H1 (cell line): ENCODE results near the gene CUTC. TPM values are rescaled to one million over a fixed set of nuclear protein-coding genes. Genes with fewer than 3 reads are reported as not detected.

Source experiments
- CTCF ChIA-PET: fragments of 300-600 bp; sonication (Branson Sonifier 250); formaldehyde crosslinking; loops from one replicate; lab custom pipeline; 2021; ENCODE audit not compliant: partially characterized antibody; lab: Charles Lee
- POLR2A ChIA-PET: fragments of 300-600 bp; sonication (Branson Sonifier 250); formaldehyde crosslinking; loops from one replicate; lab custom pipeline; 2021; ENCODE audit warnings: inconsistent platforms; ENCODE audit not compliant: partially characterized antibody; lab: Charles Lee
- DNase-seq, 2 experiments: peaks; one replicate each; pipeline versions ENCODE4 v3.0.0 to v3.0.0-alpha.2; 2010 to 2022; ENCODE audit warnings: low spot score in 2 of 2, low read depth in 1 of 2, mixed read lengths in 1 of 2
- FAIRE-seq: peaks from 2 replicates; lab custom pipeline; 2011; peaks lifted over from hg19 to GRCh38; lab: Jason Lieb, UNC
- H2AFZ ChIP-seq: 2 replicates; pipeline ENCODE4 v1.8.1; 2012; ENCODE audit warnings: low read length, inconsistent platforms
- H2AK5ac ChIP-seq: 2 replicates; pipeline ENCODE4 v1.6.1; 2013; ENCODE audit warnings: low read depth, low read length
- H2BK120ac ChIP-seq: replicated peaks from 2 replicates; pipeline ENCODE3; 2013; ENCODE audit warnings: low read depth, low read length, inconsistent platforms
- H2BK12ac ChIP-seq: 2 replicates; pipeline ENCODE4 v1.6.1; 2013; ENCODE audit warnings: low read depth, low read length
- H2BK15ac ChIP-seq: 2 replicates; pipeline ENCODE4 v1.6.1; 2013; ENCODE audit warnings: low read length
- H2BK20ac ChIP-seq: 2 replicates; pipeline ENCODE4 v1.6.1; 2013; ENCODE audit warnings: low read length
- H2BK5ac ChIP-seq: 2 replicates; pipeline ENCODE4 v1.6.1; 2013; ENCODE audit warnings: low read depth, low read length
- H3K14ac ChIP-seq: 2 replicates; pipeline ENCODE4 v1.6.1; 2013; ENCODE audit warnings: inconsistent platforms; ENCODE audit not compliant: insufficient read length
- H3K18ac ChIP-seq: 2 replicates; pipeline ENCODE4 v1.6.1; 2013; ENCODE audit warnings: low read length; ENCODE audit errors: extremely low read depth
- H3K23ac ChIP-seq: 2 replicates; pipeline ENCODE4 v1.6.1; 2013; ENCODE audit warnings: inconsistent platforms; ENCODE audit not compliant: insufficient read length
- H3K23me2 ChIP-seq: 2 replicates; pipeline ENCODE4 v1.6.1; 2013; ENCODE audit warnings: low read depth, low read length
- H3K27ac ChIP-seq: 2 replicates; pipeline ENCODE4 v1.6.1; 2011; ENCODE audit warnings: low read depth, low read length, inconsistent platforms
- H3K27me3 ChIP-seq, 4 experiments: replicated peaks in 1 of 4; 1 replicate in 1 of 4; 2 replicates in 3 of 4; pipeline versions ENCODE4 v1.6.1 to v1.8.1; 2011 to 2013; ENCODE audit warnings: low read length in 3 of 4, mild to moderate bottlenecking in 3 of 4, inconsistent platforms in 2 of 4, mixed read lengths in 2 of 4, moderate library complexity in 1 of 4; ENCODE audit not compliant: control insufficient read depth in 3 of 4, insufficient read depth in 3 of 4; ENCODE audit errors: extremely low read depth in 1 of 4
- H3K36me3 ChIP-seq, 4 experiments: 2 replicates each; pipeline versions ENCODE4 v1.6.1 to v1.8.1; 2011 to 2013; ENCODE audit warnings: mild to moderate bottlenecking in 4 of 4, low read length in 3 of 4, moderate library complexity in 2 of 4, control low read depth in 1 of 4, inconsistent platforms in 1 of 4; ENCODE audit not compliant: insufficient read depth in 4 of 4, control insufficient read depth in 2 of 4
- H3K4ac ChIP-seq: replicated peaks from 2 replicates; pipeline ENCODE3; 2013; ENCODE audit warnings: low read length, low read depth, mixed read lengths, inconsistent platforms; ENCODE audit not compliant: insufficient read length
- H3K4me1 ChIP-seq, 4 experiments: replicated peaks in 1 of 4; 1 replicate in 1 of 4; 2 replicates in 3 of 4; pipeline versions ENCODE4 v1.6.1 to v1.8.1; 2011 to 2013; ENCODE audit warnings: low read length in 3 of 4, inconsistent platforms in 2 of 4, mixed read lengths in 1 of 4; ENCODE audit not compliant: insufficient read depth in 4 of 4, control insufficient read depth in 3 of 4
- H3K4me2 ChIP-seq, 2 experiments: 2 replicates each; pipeline versions ENCODE4 v1.6.1 to v1.8.1; 2011 to 2013; ENCODE audit warnings: low read depth in 2 of 2, low read length in 2 of 2, control low read depth in 1 of 2, inconsistent platforms in 1 of 2, mild to moderate bottlenecking in 1 of 2; ENCODE audit not compliant: insufficient read depth in 1 of 2
- H3K4me3 ChIP-seq, 4 experiments: fragments of 200-600, 300-600 bp in 1 of 4; sonication (generic), shearing (Covaris generic), sonication (Bioruptor Twin) in 1 of 4; 2 replicates each; pipeline versions ENCODE4 v1.5.1 to v1.8.1; 2011 to 2016; ENCODE audit warnings: low read length in 4 of 4, low read depth in 3 of 4, control low read depth in 2 of 4, inconsistent platforms in 2 of 4, mild to moderate bottlenecking in 2 of 4, mixed read lengths in 1 of 4, moderate library complexity in 1 of 4; ENCODE audit not compliant: insufficient read depth in 2 of 4; ENCODE audit errors: extremely low read depth in 1 of 4
- H3K56ac ChIP-seq: replicated peaks from 2 replicates; pipeline ENCODE3; 2013; ENCODE audit warnings: low read depth, mild to moderate bottlenecking, mixed read lengths, low read length, inconsistent platforms; ENCODE audit not compliant: insufficient read length
- H3K79me1 ChIP-seq: 2 replicates; pipeline ENCODE4 v1.6.1; 2013; ENCODE audit warnings: low read depth, low read length, control low read depth
- H3K79me2 ChIP-seq, 2 experiments: 2 replicates each; pipeline versions ENCODE4 v1.6.1 to v1.8.1; 2012 to 2013; ENCODE audit warnings: low read length in 2 of 2, mild to moderate bottlenecking in 2 of 2, inconsistent platforms in 1 of 2; ENCODE audit not compliant: insufficient read depth in 2 of 2, control insufficient read depth in 1 of 2
- H3K9ac ChIP-seq, 4 experiments: replicated peaks in 1 of 4; 1 replicate in 1 of 4; 2 replicates in 3 of 4; pipeline versions ENCODE4 v1.6.1 to v1.8.1; 2011 to 2013; ENCODE audit warnings: low read depth in 3 of 4, low read length in 3 of 4, control low read depth in 2 of 4, mild to moderate bottlenecking in 2 of 4, moderate library complexity in 2 of 4, inconsistent platforms in 1 of 4; ENCODE audit errors: extremely low read depth in 1 of 4
- H3K9me3 ChIP-seq, 2 experiments: 2 replicates each; pipeline versions ENCODE4 v1.6.1 to v1.8.1; 2012 to 2013; ENCODE audit warnings: mild to moderate bottlenecking in 2 of 2, moderate library complexity in 2 of 2, control low read depth in 1 of 2, inconsistent platforms in 1 of 2, low read depth in 1 of 2, low read length in 1 of 2, mixed read lengths in 1 of 2; ENCODE audit not compliant: insufficient read depth in 2 of 2
- H4K20me1 ChIP-seq, 2 experiments: replicated peaks in 1 of 2; 2 replicates each; pipeline versions ENCODE3 to v1.8.1; 2011 to 2013; ENCODE audit warnings: inconsistent platforms in 2 of 2, low read length in 2 of 2, mild to moderate bottlenecking in 1 of 2; ENCODE audit not compliant: insufficient read depth in 2 of 2, control insufficient read depth in 1 of 2
- H4K5ac ChIP-seq: 2 replicates; pipeline ENCODE4 v1.6.1; 2013; ENCODE audit warnings: low read length, low read depth, mixed read lengths, inconsistent platforms; ENCODE audit not compliant: insufficient read length
- H4K8ac ChIP-seq: 2 replicates; pipeline ENCODE4 v1.8.0; 2013; ENCODE audit warnings: mild to moderate bottlenecking, moderate library complexity, low read length, inconsistent platforms; ENCODE audit not compliant: insufficient read depth; ENCODE audit errors: extremely low read depth
- H4K91ac ChIP-seq: replicated peaks from 2 replicates; pipeline ENCODE3; 2013; ENCODE audit warnings: low read length, mixed read lengths, inconsistent platforms; ENCODE audit not compliant: insufficient read length
- BACH1 ChIP-seq: IDR thresholded peaks from 2 replicates; pipeline ENCODE4 v1.6.1; 2012; ENCODE audit warnings: low read length, improper control_type of control experiment
- GTF2F1 ChIP-seq: IDR thresholded peaks from 2 replicates; pipeline ENCODE4 v1.6.1; 2012; ENCODE audit warnings: low read depth, low read length, improper control_type of control experiment, borderline replicate concordance
- JUN ChIP-seq: IDR thresholded peaks from 2 replicates; pipeline ENCODE4 v1.6.1; 2011; ENCODE audit warnings: low read depth, mild to moderate bottlenecking, improper control_type of control experiment, low read length
- RAD21 ChIP-seq, 2 experiments: IDR thresholded peaks in 1 of 2; conservative IDR thresholded peaks in 1 of 2; 2 replicates each; pipeline ENCODE4 v1.6.1; 2011; ENCODE audit warnings: low read depth in 2 of 2, low read length in 2 of 2, improper control_type of control experiment in 1 of 2, inconsistent platforms in 1 of 2, mild to moderate bottlenecking in 1 of 2, moderate library complexity in 1 of 2
- WGBS, 2 experiments: shearing (Covaris generic) in 1 of 2; methylation state at CpG; one replicate each; pipeline versions ENCODE4 v1.1.6 to v1.1.7; 2013 to 2015; ENCODE audit warnings: low lambda C conversion rate in 2 of 2, mixed read lengths in 2 of 2, inconsistent platforms in 1 of 2, low coverage in 1 of 2, missing lambda C conversion rate in 1 of 2; ENCODE audit not compliant: insufficient replicate concordance in 2 of 2, insufficient coverage in 1 of 2, insufficient read length in 1 of 2; ENCODE audit errors: extremely low coverage in 1 of 2, missing lambda C conversion rate in 1 of 2; 5-methylcytosine and 5-hydroxymethylcytosine counted together
- polyA plus RNA-seq, 7 experiments: library from polyadenylated mRNA; depleted of rRNA in 3 of 7; stranded (reverse) in 5 of 7; unstranded in 2 of 7; fragments of >200 nt in 5 of 7; fragments of 200-250 nt in 2 of 7; gene quantifications; 1 replicate in 5 of 7; 2 replicates in 1 of 7; 4 replicates in 1 of 7; pipeline versions ENCODE4 v1.2.1 to v1.2.3, GENCODE V29; 2011 to 2013; ENCODE audit warnings: missing spikeins in 2 of 7, mixed read lengths in 2 of 7
- total RNA-seq: library from RNA; stranded (reverse); fragmentation: NEBNext Ultra II Directional; extraction: Animal tissue kit (Norgen Biotek cat#: 25700); gene quantifications from 2 replicates; pipeline ENCODE4 v1.2.1, GENCODE V29; 2021
- TF ChIP-seq, protein P1 (sequence below), 3 experiments: IDR thresholded peaks; 1 replicate in 2 of 3; 2 replicates in 1 of 3; pipeline versions ENCODE4 v1.5.1 to v1.6.1; 2011; ENCODE audit warnings: low read length in 3 of 3, mild to moderate bottlenecking in 3 of 3, inconsistent platforms in 2 of 3, low read depth in 1 of 3, moderate library complexity in 1 of 3; ENCODE audit not compliant: insufficient read depth in 1 of 3; ENCODE audit errors: control extremely low read depth in 1 of 3

The CUTC gene
- total and polyA plus RNA-seq, 2 of the 8 experiments (the other 6 are each of a cell fraction or from before 2014, with no cell fraction given): 25.3 to 25.6 TPM

DNA sequence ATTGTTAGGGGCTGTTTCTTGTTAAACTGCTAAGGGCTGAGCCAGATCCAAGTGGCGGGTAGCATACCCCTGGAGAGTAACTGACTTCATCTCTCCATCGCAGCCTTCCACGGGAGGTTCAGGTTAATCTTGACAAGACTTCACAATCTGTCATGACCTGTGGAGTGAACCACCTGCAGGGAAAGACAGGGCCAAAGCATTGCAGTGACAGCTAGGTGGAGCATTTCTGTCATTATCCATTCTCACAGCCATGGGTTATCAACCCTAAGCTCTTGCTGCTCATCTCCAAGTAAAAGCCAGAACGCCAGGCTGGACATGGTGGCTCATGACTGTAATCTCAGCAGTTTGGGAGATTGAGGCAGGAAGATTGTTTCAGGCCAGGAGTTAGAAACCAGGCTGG is 67.6 kb downstream of the CUTC start:
- no peak for FAIRE-seq
- no peak overlapping the region for H2AK5ac ChIP-seq
- H3K4me1 ChIP-seq: no peaks in the 10 kb centered on the region
- H3K9me3 ChIP-seq: no peaks in the 10 kb centered on the region
- H4K5ac ChIP-seq: no peak overlapping the region
- no peak overlapping the region for H3K9ac ChIP-seq
- no peaks in the 10 kb centered on the region for H3K23me2 ChIP-seq
- H2BK20ac ChIP-seq: no peak overlapping the region
- no peak overlapping the region for H3K14ac ChIP-seq
- H3K56ac ChIP-seq: no peak overlapping the region
- POLR2A ChIA-PET: interaction anchor here (0.6 to 2.4 kb wide), 2 partner anchors 10 to 67 kb away, joined by 3 to 6 read pairs; partner anchors contain the start of genes COX15 and CUTC
- DNase-seq: no peak
- no peaks in the 10 kb centered on the region for H3K36me3 ChIP-seq
- H2BK15ac ChIP-seq: no peak overlapping the region
- no peaks in the 10 kb centered on the region for H3K79me1 ChIP-seq
- no peak overlapping the region for H3K23ac ChIP-seq
- no peaks in the 10 kb centered on the region for H4K20me1 ChIP-seq
- no peak overlapping the region for H2BK12ac ChIP-seq
- H3K27ac ChIP-seq: no peak overlapping the region
- H2BK120ac ChIP-seq: no peak overlapping the region
- CTCF ChIA-PET: interaction anchor here (1.2 to 3.3 kb wide), 6 partner anchors 7 to 22 kb away, joined by 3 to 11 read pairs (median 4); no protein-coding TSS in a partner anchor
- no peak overlapping the region for H3K18ac ChIP-seq
- H3K4me2 ChIP-seq: no peak overlapping the region
- H3K4me3 ChIP-seq: no peak overlapping the region
- no peaks in the 10 kb centered on the region for H3K27me3 ChIP-seq
- WGBS, 2 experiments: 87% methylated on average over 4 of the region's 4 CpGs; no CpG with 5 or more reads in 1 of the 2 experiments
- no peak overlapping the region for H4K8ac ChIP-seq
- no peak overlapping the region for H2BK5ac ChIP-seq
- TF ChIP-seq BACH1: no peak
- TF ChIP-seq GTF2F1: no peak
- TF ChIP-seq, protein P1, sequence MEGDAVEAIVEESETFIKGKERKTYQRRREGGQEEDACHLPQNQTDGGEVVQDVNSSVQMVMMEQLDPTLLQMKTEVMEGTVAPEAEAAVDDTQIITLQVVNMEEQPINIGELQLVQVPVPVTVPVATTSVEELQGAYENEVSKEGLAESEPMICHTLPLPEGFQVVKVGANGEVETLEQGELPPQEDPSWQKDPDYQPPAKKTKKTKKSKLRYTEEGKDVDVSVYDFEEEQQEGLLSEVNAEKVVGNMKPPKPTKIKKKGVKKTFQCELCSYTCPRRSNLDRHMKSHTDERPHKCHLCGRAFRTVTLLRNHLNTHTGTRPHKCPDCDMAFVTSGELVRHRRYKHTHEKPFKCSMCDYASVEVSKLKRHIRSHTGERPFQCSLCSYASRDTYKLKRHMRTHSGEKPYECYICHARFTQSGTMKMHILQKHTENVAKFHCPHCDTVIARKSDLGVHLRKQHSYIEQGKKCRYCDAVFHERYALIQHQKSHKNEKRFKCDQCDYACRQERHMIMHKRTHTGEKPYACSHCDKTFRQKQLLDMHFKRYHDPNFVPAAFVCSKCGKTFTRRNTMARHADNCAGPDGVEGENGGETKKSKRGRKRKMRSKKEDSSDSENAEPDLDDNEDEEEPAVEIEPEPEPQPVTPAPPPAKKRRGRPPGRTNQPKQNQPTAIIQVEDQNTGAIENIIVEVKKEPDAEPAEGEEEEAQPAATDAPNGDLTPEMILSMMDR (IDR thresholded peaks at IDR 0.05; ENCODE audit: control extremely low read depth in 1 of 3, insufficient read depth in 1 of 3, low read depth in 1 of 3, low read length in 3 of 3): peak in 2 of 3 experiments; percentile 18 to 31; a peak in 2 of 4 replicates
- peak in 1 of 2 experiments; percentile 14; a peak in 1 of 4 replicates for TF ChIP-seq RAD21 (IDR thresholded peaks at IDR 0.05 in 1 of 2, conservative IDR thresholded peaks at IDR 0.05 in 1 of 2; ENCODE audit: low read depth in 2 of 2, low read length in 2 of 2)
- TF ChIP-seq JUN: no peak
- H4K91ac ChIP-seq: no peak overlapping the region
- H3K4ac ChIP-seq: no peak overlapping the region
- no peaks in the 10 kb centered on the region for H3K79me2 ChIP-seq
- no peak overlapping the region for H2AFZ ChIP-seq
